ENCODE results near the gene PALLD.
"Not testable (repeated sequence)": the region's sequence is repeated elsewhere in the genome, so short reads cannot be mapped to it uniquely, and the experiment has no call there.

The PALLD gene

DNA sequence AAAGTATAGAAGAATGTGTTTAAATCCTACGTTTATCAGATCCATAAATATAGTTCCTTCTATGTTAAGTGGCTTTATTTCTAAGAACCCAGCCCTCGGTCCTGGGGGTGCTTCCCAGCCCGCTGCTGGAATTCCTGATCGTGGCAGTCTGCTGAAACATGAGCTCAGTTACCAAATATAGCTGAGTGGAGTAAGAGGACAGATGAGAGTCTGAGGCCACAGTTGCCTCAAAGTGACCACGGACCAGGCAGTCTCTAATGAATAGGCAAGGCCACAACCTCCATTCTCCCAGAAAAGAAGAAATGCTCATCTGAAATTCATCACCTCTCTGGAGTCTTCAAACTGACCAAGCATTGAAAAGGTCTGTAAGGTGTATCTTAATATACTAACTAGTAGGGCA is at the start of gene PALLD:
Gene PALLD, plus strand, starts transcription at position 219 of the 400 bp plus-strand sequence.
- Histone ChIP-seq H3K36me3 (ENCODE audit: insufficient read depth, low read length) (no peaks in the 10 kb centered on the region), H3K4me1 (ENCODE audit: insufficient read depth, low read length) (no peaks in the 10 kb centered on the region), H3K27me3 (ENCODE audit: insufficient read depth, low read length, poor library complexity) (no peaks in the 10 kb centered on the region), H4K20me1 (ENCODE audit: insufficient read depth, low read length) (no peaks in the 10 kb centered on the region), H2AFZ (ENCODE audit: low read depth, low read length) (no peak within 1 kb of the TSS), H3K9ac (ENCODE audit: low read depth, low read length) (no peak within 1 kb of the TSS), H3K4me2 (ENCODE audit: insufficient read depth, low read length) (no peak within 1 kb of the TSS), H3K4me3 (ENCODE audit: low read depth in 1 of 2, low read length in 2 of 2) (no peak within 1 kb of the TSS), H3K27ac (ENCODE audit: low read length) (no peak within 1 kb of the TSS), H3K79me2 (ENCODE audit: insufficient read depth, low read length) (no peaks in the 10 kb centered on the region), H3K9me3 (ENCODE audit: insufficient read depth, low read length, severe bottlenecking) (no peaks in the 10 kb centered on the region)
- ATAC-seq (ENCODE audit: insufficient read depth, low read depth) (no peak), DNase-seq (no peak)
- TF ChIP-seq EZH2 (IDR thresholded peaks at IDR 0.05; ENCODE audit: borderline replicate concordance, low read depth, low read length, severe bottlenecking) (no peak), CTCF (IDR thresholded peaks at IDR 0.05; ENCODE audit: borderline replicate concordance, extremely low read depth, low read length, poor library complexity, severe bottlenecking) (no peak)

DNA sequence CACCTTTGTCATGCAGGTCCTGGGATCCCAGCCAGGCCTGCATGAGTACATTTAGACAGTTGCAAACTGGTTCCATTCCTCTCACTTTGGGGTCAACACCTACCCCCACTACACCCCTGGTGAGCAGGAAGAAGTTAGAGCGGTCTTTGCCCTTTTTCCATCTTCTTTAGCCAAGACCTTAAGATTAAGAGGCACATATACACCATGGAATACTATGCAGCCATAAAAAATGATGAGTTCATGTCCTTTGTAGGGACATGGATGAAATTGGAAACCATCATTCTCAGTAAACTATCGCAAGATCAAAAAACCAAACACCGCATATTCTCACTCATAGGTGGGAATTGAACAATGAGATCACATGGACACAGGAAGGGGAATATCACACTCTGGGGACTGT is 47.8 kb upstream of the PALLD start:
- H3K4me2 ChIP-seq (ENCODE audit: insufficient read depth, low read length); DNase-seq; H4K20me1 ChIP-seq (ENCODE audit: insufficient read depth, low read length); H3K79me2 ChIP-seq (ENCODE audit: insufficient read depth, low read length); ATAC-seq (ENCODE audit: insufficient read depth, low read depth); H3K9ac ChIP-seq (ENCODE audit: low read depth, low read length); H3K9me3 ChIP-seq (ENCODE audit: insufficient read depth, low read length, severe bottlenecking); H3K27ac ChIP-seq (ENCODE audit: low read length); H2AFZ ChIP-seq (ENCODE audit: low read depth, low read length); H3K4me3 ChIP-seq (ENCODE audit: low read depth in 1 of 2, low read length in 2 of 2); H3K27me3 ChIP-seq (ENCODE audit: insufficient read depth, low read length, poor library complexity): not testable (repeated sequence)
- Histone ChIP-seq H3K36me3 (ENCODE audit: insufficient read depth, low read length) (peaks cover 10% of the 10 kb centered on the region), H3K4me1 (ENCODE audit: insufficient read depth, low read length) (peaks cover 20% of the 10 kb centered on the region)

GRCh38 chr4:168449719-168450452 is 47.0 kb upstream of the PALLD start:
- H2AFZ ChIP-seq (ENCODE audit: low read depth, low read length) = no peak overlapping the region

More at GRCh38 chr4:168449719-168450452, 47.0 kb upstream of the PALLD start:
- ATAC-seq (ENCODE audit: insufficient read depth, low read depth) = no peak
- Histone ChIP-seq H4K20me1 (ENCODE audit: insufficient read depth, low read length) (no peaks in the 10 kb centered on the region), H3K4me3 (ENCODE audit: low read depth in 1 of 2, low read length in 2 of 2) (no peak overlapping the region), H3K79me2 (ENCODE audit: insufficient read depth, low read length) (no peaks in the 10 kb centered on the region), H3K27ac (ENCODE audit: low read length) (no peak overlapping the region), H3K9ac (ENCODE audit: low read depth, low read length) (no peak overlapping the region), H3K4me1 (ENCODE audit: insufficient read depth, low read length) (peaks cover 20% of the 10 kb centered on the region), H3K9me3 (ENCODE audit: insufficient read depth, low read length, severe bottlenecking) (no peaks in the 10 kb centered on the region), H3K36me3 (ENCODE audit: insufficient read depth, low read length) (peaks cover 10% of the 10 kb centered on the region), H3K4me2 (ENCODE audit: insufficient read depth, low read length) (no peak overlapping the region), H3K27me3 (ENCODE audit: insufficient read depth, low read length, poor library complexity) (no peaks in the 10 kb centered on the region)
- DNase-seq = no peak
- TF ChIP-seq EZH2 (IDR thresholded peaks at IDR 0.05; ENCODE audit: borderline replicate concordance, low read depth, low read length, severe bottlenecking) (no peak), CTCF (IDR thresholded peaks at IDR 0.05; ENCODE audit: borderline replicate concordance, extremely low read depth, low read length, poor library complexity, severe bottlenecking) (no peak)
